ENCODE measurements around the gene GPR155.
A peak's percentile ranks its signal among the peaks of the same experiment; 100 is the strongest.

The GPR155 gene

GRCh38 chr2:174486563-174487107 is at the start of gene GPR155:
Gene GPR155, minus strand, starts transcription at chr2:174487029. Its CDS starts 5,073 bp downstream, at chr2:174481956.
- DNase-seq (ENCODE audit: low read depth, low spot score), result no peak

- DNase-seq (ENCODE audit: low read depth, low spot score), result no peak
Observed at GRCh38 chr2:174535757-174536703, 49.2 kb upstream of the GPR155 start.

GRCh38 chr2:174535083-174535482 is 48.3 kb upstream of the GPR155 start:
- no peak for DNase-seq (ENCODE audit: low read depth, low spot score)

GRCh38 chr2:174529916-174530315 is 43.1 kb upstream of the GPR155 start:
- no peak for DNase-seq (ENCODE audit: low read depth, low spot score)

GRCh38 chr2:174527959-174528358 is 41.1 kb upstream of the GPR155 start:
- DNase-seq (ENCODE audit: low read depth, low spot score), result no peak

- no peak for DNase-seq (ENCODE audit: low read depth, low spot score)
Observed at GRCh38 chr2:174527101-174527721, 40.4 kb upstream of the GPR155 start.

- DNase-seq (ENCODE audit: low read depth, low spot score), result no peak
Observed at GRCh38 chr2:174524527-174524926, 37.7 kb upstream of the GPR155 start.

GRCh38 chr2:174522553-174522952 is 35.7 kb upstream of the GPR155 start:
- no peak for DNase-seq (ENCODE audit: low read depth, low spot score)

- no peak for DNase-seq (ENCODE audit: low read depth, low spot score)
Observed at GRCh38 chr2:174518395-174518794, 31.6 kb upstream of the GPR155 start.

GRCh38 chr2:174516501-174517378 is 29.9 kb upstream of the GPR155 start:
- DNase-seq (ENCODE audit: low read depth, low spot score), result no peak

- no peak for DNase-seq (ENCODE audit: low read depth, low spot score)
Observed at GRCh38 chr2:174512345-174512744, 25.5 kb upstream of the GPR155 start.

- DNase-seq (ENCODE audit: low read depth, low spot score), result no peak
Observed at GRCh38 chr2:174511580-174512260, 24.9 kb upstream of the GPR155 start.

GRCh38 chr2:174510583-174511189 is 23.9 kb upstream of the GPR155 start:
- DNase-seq (ENCODE audit: low read depth, low spot score), result peak; percentile 35

- DNase-seq (ENCODE audit: low read depth, low spot score), result no peak
Observed at GRCh38 chr2:174503161-174503809, 16.5 kb upstream of the GPR155 start.

GRCh38 chr2:174499371-174499770 is 12.5 kb upstream of the GPR155 start:
- no peak for DNase-seq (ENCODE audit: low read depth, low spot score)

GRCh38 chr2:174495365-174496012 is 8.7 kb upstream of the GPR155 start:
- DNase-seq (ENCODE audit: low read depth, low spot score), result no peak

- DNase-seq (ENCODE audit: low read depth, low spot score), result no peak
Observed at GRCh38 chr2:174493549-174494331, 6.9 kb upstream of the GPR155 start.

- no peak for DNase-seq (ENCODE audit: low read depth, low spot score)
Observed at GRCh38 chr2:174492963-174493431, 6.2 kb upstream of the GPR155 start.

- no peak for DNase-seq (ENCODE audit: low read depth, low spot score)
Observed at GRCh38 chr2:174491947-174492346, 5.1 kb upstream of the GPR155 start.
